ENCODE measurements around the gene KIF23. TPM values are rescaled to one million over a fixed set of nuclear protein-coding genes. Genes with fewer than 3 reads are reported as not detected.

Gene KIF23
- total RNA-seq, 1 experiment from 2014 or later: 74.2 TPM

DNA sequence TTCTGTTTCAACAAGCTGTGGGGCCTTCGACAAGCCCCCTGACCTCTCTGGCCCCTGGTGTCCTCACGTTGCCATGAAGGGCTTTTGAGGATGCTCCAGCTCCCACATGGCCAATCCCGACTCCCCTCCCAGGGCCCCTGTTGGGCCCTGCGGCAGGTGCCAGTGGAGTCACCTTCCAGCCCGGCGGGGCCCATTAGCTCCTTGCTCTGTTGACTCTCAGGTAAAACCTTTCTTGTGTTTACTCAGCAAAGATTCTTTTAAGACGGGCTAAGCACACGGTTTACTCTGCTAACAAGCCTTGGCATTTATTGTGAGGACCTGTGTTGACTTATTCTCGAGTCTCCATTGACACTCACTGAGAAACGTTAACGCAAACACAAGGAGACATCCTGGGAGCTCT is 53.5 kb downstream of the KIF23 start:
- intact Hi-C loops (cut with micrococcal nuclease; ENCODE audit: unreplicated experiment): loop anchor here (1.0 to 5.0 kb wide), 4 partner anchors 87 to 1235 kb away; partner anchors contain the start of gene TLE3
- H3K36me3 ChIP-seq (ENCODE audit: control insufficient read depth, insufficient read depth, low read length): no peaks in the 10 kb centered on the region
- H3K4me1 ChIP-seq: peaks cover 47% of the 10 kb centered on the region
- DNase-seq: peak; percentile 82 to 85
- H3K36me3 Mint-ChIP-seq (ENCODE audit: insufficient read depth, unreplicated experiment): no peaks in the 10 kb centered on the region
- no TSS peak for BruUV-seq (replicated peaks)
- no peaks in the 10 kb centered on the region for H3K9me3 Mint-ChIP-seq (ENCODE audit: unreplicated experiment)
- H3K27ac Mint-ChIP-seq (ENCODE audit: unreplicated experiment): peak overlapping the region; percentile 67
- POLR2A ChIA-PET: interaction anchor here (0.6 to 1.8 kb wide), 6 partner anchors 14 to 625 kb away, joined by 4 to 10 read pairs (median 7); partner anchors contain the start of genes KIF23 and RPLP1
- H3K9me3 ChIP-seq: no peaks in the 10 kb centered on the region
- no peaks in the 10 kb centered on the region for H3K27me3 Mint-ChIP-seq (ENCODE audit: insufficient read depth, unreplicated experiment)
- H3K4me3 ChIP-seq (ENCODE audit: low read depth, low read length): no peak overlapping the region
- CTCF ChIA-PET: interaction anchor here (0.5 to 1.8 kb wide), 11 partner anchors 8 to 1117 kb away, joined by 3 to 8 read pairs (median 3); partner anchors contain the start of gene TLE3
- H3K4me1 Mint-ChIP-seq (ENCODE audit: low read depth, unreplicated experiment): peaks cover 28% of the 10 kb centered on the region
- H3K27me3 ChIP-seq (replicated peaks; ENCODE audit: control insufficient read depth, insufficient read depth, low read length): no peaks in the 10 kb centered on the region
- H3K4me3 Mint-ChIP-seq (ENCODE audit: unreplicated experiment): peak overlapping the region; percentile 48
- TF ChIP-seq, protein P1, sequence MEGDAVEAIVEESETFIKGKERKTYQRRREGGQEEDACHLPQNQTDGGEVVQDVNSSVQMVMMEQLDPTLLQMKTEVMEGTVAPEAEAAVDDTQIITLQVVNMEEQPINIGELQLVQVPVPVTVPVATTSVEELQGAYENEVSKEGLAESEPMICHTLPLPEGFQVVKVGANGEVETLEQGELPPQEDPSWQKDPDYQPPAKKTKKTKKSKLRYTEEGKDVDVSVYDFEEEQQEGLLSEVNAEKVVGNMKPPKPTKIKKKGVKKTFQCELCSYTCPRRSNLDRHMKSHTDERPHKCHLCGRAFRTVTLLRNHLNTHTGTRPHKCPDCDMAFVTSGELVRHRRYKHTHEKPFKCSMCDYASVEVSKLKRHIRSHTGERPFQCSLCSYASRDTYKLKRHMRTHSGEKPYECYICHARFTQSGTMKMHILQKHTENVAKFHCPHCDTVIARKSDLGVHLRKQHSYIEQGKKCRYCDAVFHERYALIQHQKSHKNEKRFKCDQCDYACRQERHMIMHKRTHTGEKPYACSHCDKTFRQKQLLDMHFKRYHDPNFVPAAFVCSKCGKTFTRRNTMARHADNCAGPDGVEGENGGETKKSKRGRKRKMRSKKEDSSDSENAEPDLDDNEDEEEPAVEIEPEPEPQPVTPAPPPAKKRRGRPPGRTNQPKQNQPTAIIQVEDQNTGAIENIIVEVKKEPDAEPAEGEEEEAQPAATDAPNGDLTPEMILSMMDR (IDR thresholded peaks at IDR 0.05; ENCODE audit: insufficient read depth in 1 of 2, low read depth in 1 of 2, low read length in 1 of 2, severe bottlenecking in 1 of 2, unreplicated experiment in 1 of 2): no peak

DNA sequence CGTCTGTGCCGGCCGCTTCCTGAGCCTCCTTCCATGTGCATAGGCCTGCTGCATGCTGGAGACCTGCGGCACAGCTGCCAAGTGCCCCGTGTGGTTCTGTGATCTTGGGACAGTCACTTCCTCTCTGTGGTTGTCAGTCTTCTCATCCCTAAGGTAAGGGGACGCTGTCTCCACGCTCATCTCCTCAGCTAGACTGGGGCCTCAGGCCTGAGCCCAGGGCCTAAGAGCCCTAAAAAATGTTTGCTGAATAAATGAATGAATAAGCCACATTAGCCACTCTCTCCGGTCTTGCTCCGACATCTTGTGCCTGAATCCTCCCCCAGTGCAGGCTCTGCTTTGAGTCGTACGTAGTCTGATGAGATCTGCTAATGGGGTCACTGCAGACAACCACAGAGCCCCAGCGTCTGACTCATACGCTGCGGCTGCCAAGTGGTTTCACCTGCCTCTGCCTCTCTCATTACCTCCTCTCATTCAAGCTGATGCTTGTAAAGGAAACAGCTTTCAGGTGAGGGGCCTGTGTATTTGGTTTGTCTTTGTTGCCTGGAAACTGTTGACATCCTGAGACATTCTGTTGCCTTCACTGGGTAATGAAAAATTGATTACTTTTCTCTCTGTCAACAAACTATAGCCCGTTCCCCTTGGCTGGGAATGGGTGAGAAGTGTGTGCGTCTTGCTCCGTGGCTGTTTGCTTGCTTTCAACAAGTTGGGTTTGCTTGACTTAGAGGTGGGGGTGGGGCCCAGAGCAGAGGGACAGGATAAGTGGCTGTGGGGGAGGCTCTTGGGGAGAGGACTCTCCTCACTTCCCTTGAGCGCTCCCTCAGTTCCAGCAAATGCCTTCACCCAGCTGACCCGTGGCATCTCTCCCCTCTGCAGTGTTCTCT is 54.3 kb downstream of the KIF23 start:
- CTCF ChIA-PET: interaction anchor here (0.8 to 1.8 kb wide), 7 partner anchors 10 to 1117 kb away, joined by 3 to 8 read pairs (median 5); no protein-coding TSS in a partner anchor
- Histone ChIP-seq H3K9me3 (no peaks in the 10 kb centered on the region), H3K36me3 (ENCODE audit: control insufficient read depth, insufficient read depth, low read length) (no peaks in the 10 kb centered on the region), H3K4me3 (ENCODE audit: low read depth, low read length) (no peak overlapping the region), H3K27me3 (replicated peaks; ENCODE audit: control insufficient read depth, insufficient read depth, low read length) (no peaks in the 10 kb centered on the region), H3K4me1 (peaks cover 47% of the 10 kb centered on the region)
- TF ChIP-seq, protein P1 (IDR thresholded peaks at IDR 0.05; ENCODE audit: insufficient read depth in 1 of 2, low read depth in 1 of 2, low read length in 1 of 2, severe bottlenecking in 1 of 2, unreplicated experiment in 1 of 2): no peak
- H3K9me3 Mint-ChIP-seq (ENCODE audit: unreplicated experiment): no peaks in the 10 kb centered on the region
- no TSS peak for BruUV-seq (replicated peaks)
- intact Hi-C loops (cut with micrococcal nuclease; ENCODE audit: unreplicated experiment): loop anchor here (1.0 to 5.0 kb wide), 3 partner anchors 126 to 1234 kb away; partner anchors contain the start of gene TLE3
- POLR2A ChIA-PET: interaction anchor here (0.6 to 1.3 kb wide), 4 partner anchors 17 to 123 kb away, joined by 4 to 8 read pairs (median 6); partner anchors contain the start of gene KIF23
- peak overlapping the region; percentile 48 for H3K4me3 Mint-ChIP-seq (ENCODE audit: unreplicated experiment)
- H3K36me3 Mint-ChIP-seq (ENCODE audit: insufficient read depth, unreplicated experiment): no peaks in the 10 kb centered on the region
- DNase-seq: peak in 1 of 2 experiments; percentile 47
- H3K27me3 Mint-ChIP-seq (ENCODE audit: insufficient read depth, unreplicated experiment): no peaks in the 10 kb centered on the region
- peaks cover 26% of the 10 kb centered on the region for H3K4me1 Mint-ChIP-seq (ENCODE audit: low read depth, unreplicated experiment)
- H3K27ac Mint-ChIP-seq (ENCODE audit: unreplicated experiment): peak overlapping the region; percentile 67

DNA sequence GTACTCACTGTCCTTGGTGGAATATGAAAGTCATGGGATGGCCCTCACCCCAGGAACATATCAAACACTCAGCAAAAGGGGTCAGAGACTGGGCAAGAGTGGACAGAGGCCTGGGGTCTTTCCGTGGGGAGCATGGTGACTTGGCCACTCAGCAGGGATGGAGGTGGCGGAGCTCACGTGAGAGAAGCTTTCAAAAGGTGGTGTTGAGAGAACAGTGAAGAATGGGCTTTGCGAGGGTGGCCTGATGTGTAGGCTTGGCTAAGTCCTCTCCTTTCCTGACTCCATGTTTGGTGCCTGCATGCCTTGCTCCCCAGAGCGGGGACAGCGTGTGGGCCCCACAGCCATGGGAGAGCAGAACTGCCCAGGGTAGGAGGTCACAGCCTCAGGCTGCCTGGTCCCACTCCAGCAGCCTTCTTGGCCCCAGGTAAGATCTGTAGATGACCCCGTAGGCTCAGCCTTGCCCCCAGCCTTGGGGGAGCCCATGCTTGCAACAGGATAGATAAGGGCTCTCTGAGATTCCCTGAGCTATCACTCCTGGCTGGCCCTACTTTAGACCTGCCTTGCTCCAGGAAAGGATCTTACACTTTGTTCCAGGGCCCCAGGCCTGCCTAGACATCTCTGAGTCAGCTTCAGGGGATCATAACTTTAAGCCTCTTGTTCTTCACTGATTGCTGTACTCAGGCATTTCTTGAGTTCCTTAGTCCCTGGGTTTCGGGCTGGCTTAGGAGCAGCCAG is 55.5 kb downstream of the KIF23 start:
- POLR2A ChIA-PET: no interaction called here

More for the DNA sequence above, 55.5 kb downstream of the KIF23 start:
- no peak for DNase-seq
- Histone ChIP-seq H3K36me3 (ENCODE audit: control insufficient read depth, insufficient read depth, low read length) (no peaks in the 10 kb centered on the region), H3K27me3 (replicated peaks; ENCODE audit: control insufficient read depth, insufficient read depth, low read length) (no peaks in the 10 kb centered on the region), H3K9me3 (no peaks in the 10 kb centered on the region), H3K4me1 (peaks cover 47% of the 10 kb centered on the region), H3K4me3 (ENCODE audit: low read depth, low read length) (no peak overlapping the region)
- H3K4me1 Mint-ChIP-seq (ENCODE audit: low read depth, unreplicated experiment): peaks cover 22% of the 10 kb centered on the region
- H3K27ac Mint-ChIP-seq (ENCODE audit: unreplicated experiment): peak overlapping the region; percentile 67
- no TSS peak for BruUV-seq (replicated peaks)
- H3K9me3 Mint-ChIP-seq (ENCODE audit: unreplicated experiment): no peaks in the 10 kb centered on the region
- intact Hi-C loops (cut with micrococcal nuclease; ENCODE audit: unreplicated experiment): loop anchor here (5.0 to 10.0 kb wide), 3 partner anchors 295 to 1233 kb away; partner anchors contain the start of gene TLE3
- CTCF ChIA-PET: no interaction called here
- TF ChIP-seq, protein P1 (IDR thresholded peaks at IDR 0.05; ENCODE audit: insufficient read depth in 1 of 2, low read depth in 1 of 2, low read length in 1 of 2, severe bottlenecking in 1 of 2, unreplicated experiment in 1 of 2): no peak
- peak overlapping the region; percentile 14 for H3K4me3 Mint-ChIP-seq (ENCODE audit: unreplicated experiment)
- H3K36me3 Mint-ChIP-seq (ENCODE audit: insufficient read depth, unreplicated experiment): no peaks in the 10 kb centered on the region
- H3K27me3 Mint-ChIP-seq (ENCODE audit: insufficient read depth, unreplicated experiment): no peaks in the 10 kb centered on the region

Measured in Caco-2 (cell line).